Cardiac muscle cell (in vitro differentiated cells and primary cell): Measurements from ENCODE around the gene PEX12. TPM values are rescaled to one million over a fixed set of nuclear protein-coding genes. Genes with fewer than 3 reads are reported as not detected.
"Not testable (repeated sequence)": the region's sequence is repeated elsewhere in the genome, so short reads cannot be mapped to it uniquely, and the experiment has no call there.

ENCODE experiments used
- DNase-seq, 2 donors: peaks; one replicate each; pipeline versions ENCODE4 v3.0.0 to v3.0.0-alpha.2; 2010 to 2017; ENCODE audit warnings: low read depth in 1 of 2, low spot score in 1 of 2
- H3K27ac ChIP-seq: fragments of 200-600 bp; sonication (generic); 2 replicates; pipeline ENCODE4 v1.5.1; 2016
- H3K27me3 ChIP-seq: fragments of 200-600 bp; sonication (generic); 2 replicates; pipeline ENCODE4 v1.6.0; 2016; ENCODE audit warnings: control low read depth
- H3K36me3 ChIP-seq: fragments of 200-600 bp; sonication (generic); 2 replicates; pipeline ENCODE4 v1.5.1; 2016; ENCODE audit warnings: control low read depth
- H3K4me1 ChIP-seq: fragments of 200-600 bp; sonication (generic); 2 replicates; pipeline ENCODE4 v1.8.1; 2017; ENCODE audit warnings: low read depth, mild to moderate bottlenecking, mixed run types
- H3K4me3 ChIP-seq: fragments of 200-600 bp; sonication (generic); 2 replicates; pipeline ENCODE4 v1.5.1; 2016; ENCODE audit warnings: mild to moderate bottlenecking
- H3K9me3 ChIP-seq: fragments of 200-600 bp; sonication (generic); 2 replicates; pipeline ENCODE4 v1.5.1; 2017; ENCODE audit warnings: low read depth, mild to moderate bottlenecking, control low read depth
- CTCF ChIP-seq: IDR thresholded peaks from 2 replicates; pipeline ENCODE4 v1.5.1; 2012; ENCODE audit warnings: low read depth, mild to moderate bottlenecking, low read length
- polyA plus RNA-seq: library from polyadenylated mRNA; unstranded; fragments of >200 nt; fragmentation: Nextera tagmentation; extraction: Ambion mirVana; gene quantifications from 2 replicates; pipeline ENCODE4 v1.2.1, GENCODE V29; 2016
- total RNA-seq: library from RNA; depleted of rRNA; stranded (reverse); fragments of >200 nt; gene quantifications from 2 replicates; pipeline ENCODE4 v1.2.3, GENCODE V29; 2016

Gene PEX12
- total and polyA plus RNA-seq, 2 experiments from 2014 or later = 6.1 to 8.3 TPM

- Histone ChIP-seq H3K27ac (peak overlapping the region; percentile 89), H3K4me3 (peak overlapping the region; percentile 44), H3K9me3 (no peaks in the 10 kb centered on the region), H3K27me3 (peaks cover 4% of the 10 kb centered on the region), H3K36me3 (peaks cover 18% of the 10 kb centered on the region), H3K4me1 (peaks cover 10% of the 10 kb centered on the region)
- peak in 1 of 2 donors; percentile 16 for DNase-seq
- TF ChIP-seq CTCF = no peak
These were observed 558 bp downstream of the PEX12 start for GRCh38 chr17:35577830-35578196.

DNA sequence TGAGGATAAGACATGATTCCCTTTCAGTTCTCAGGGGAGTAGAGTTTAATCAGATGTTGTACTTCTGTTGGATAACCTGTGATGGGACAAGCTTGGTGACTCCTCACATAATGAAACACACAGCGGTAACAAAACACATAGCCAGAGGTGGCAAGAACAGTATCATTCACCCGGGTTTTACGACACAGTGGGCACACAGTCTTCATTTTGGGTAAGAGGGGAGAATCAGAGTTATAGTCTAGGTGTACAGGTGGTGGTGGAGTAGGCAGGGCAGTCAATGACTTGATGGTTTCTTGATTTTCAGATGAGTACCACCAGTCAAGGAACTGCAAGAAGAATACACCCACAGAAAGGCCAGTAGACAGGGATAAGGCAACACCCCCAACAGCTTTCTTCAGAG lies 2.6 kb downstream of the PEX12 start:
- no peak overlapping the region for H3K27ac ChIP-seq
- H3K36me3 ChIP-seq = peaks cover 18% of the 10 kb centered on the region
- DNase-seq = no peak
- H3K4me3 ChIP-seq = no peak overlapping the region
- no peak for TF ChIP-seq CTCF
- no peaks in the 10 kb centered on the region for H3K9me3 ChIP-seq
- H3K27me3 ChIP-seq = no peaks in the 10 kb centered on the region
- H3K4me1 ChIP-seq = peaks cover 10% of the 10 kb centered on the region

DNA sequence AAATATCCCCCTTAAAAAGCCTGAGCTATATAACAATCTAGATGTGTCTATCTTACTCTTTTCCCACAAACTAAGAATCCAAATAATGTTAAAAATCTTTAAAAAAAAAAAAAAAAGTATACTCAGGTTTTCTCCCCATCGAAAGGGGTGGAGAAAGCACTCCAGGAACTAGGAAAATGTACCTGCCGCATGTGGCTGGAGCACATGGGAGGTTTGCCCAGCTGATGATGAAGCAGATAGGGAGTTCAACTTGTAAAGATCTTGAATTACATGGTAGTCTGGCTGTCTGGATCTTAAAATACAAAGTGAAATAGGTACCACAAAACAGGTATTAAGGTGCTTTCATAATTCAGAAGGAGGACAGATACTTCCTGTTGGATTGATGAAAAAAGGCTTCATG lies 9.0 kb downstream of the PEX12 start:
- DNase-seq = no peak
- Histone ChIP-seq H3K27me3 (peaks cover 20% of the 10 kb centered on the region), H3K4me3 (no peak overlapping the region), H3K27ac (no peak overlapping the region), H3K9me3 (no peaks in the 10 kb centered on the region), H3K36me3 (peaks cover 8% of the 10 kb centered on the region), H3K4me1 (peaks cover 9% of the 10 kb centered on the region)
- no peak for TF ChIP-seq CTCF

DNA sequence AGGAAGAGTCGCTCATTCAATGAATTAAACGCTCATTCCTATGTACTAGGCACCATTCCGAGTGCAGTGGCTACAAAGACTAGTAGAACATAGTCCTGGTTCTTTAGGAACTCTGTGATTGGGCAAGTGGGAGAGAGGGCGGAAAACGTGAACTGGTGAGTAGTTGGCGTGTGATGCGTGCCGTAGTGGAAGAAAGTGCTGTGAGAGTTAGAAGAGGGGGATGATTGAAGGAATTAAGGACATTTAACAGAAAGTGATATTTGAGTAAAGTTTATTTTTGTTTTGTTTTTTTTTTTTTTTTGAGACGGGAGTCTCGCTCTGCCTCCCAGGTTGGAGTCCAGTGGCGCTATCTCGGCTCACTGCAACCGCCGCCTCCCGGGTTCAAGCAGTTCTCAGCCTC lies 9.8 kb downstream of the PEX12 start:
- H3K4me1 ChIP-seq = peaks cover 9% of the 10 kb centered on the region
- H3K36me3 ChIP-seq = no peaks in the 10 kb centered on the region
- peak overlapping the region; percentile 65 for H3K4me3 ChIP-seq
- H3K27ac ChIP-seq = peak overlapping the region; percentile 88
- DNase-seq = peak in 1 of 2 donors; percentile 56
- no peak for TF ChIP-seq CTCF
- H3K27me3 ChIP-seq = peaks cover 29% of the 10 kb centered on the region
- no peaks in the 10 kb centered on the region for H3K9me3 ChIP-seq

- Histone ChIP-seq H3K4me3 (peak overlapping the region; percentile 65), H3K36me3 (no peaks in the 10 kb centered on the region), H3K27me3 (peaks cover 32% of the 10 kb centered on the region), H3K9me3 (no peaks in the 10 kb centered on the region), H3K4me1 (peaks cover 9% of the 10 kb centered on the region), H3K27ac (no peak overlapping the region)
- no peak for DNase-seq
- no peak for TF ChIP-seq CTCF
These were observed 11.4 kb downstream of the PEX12 start for GRCh38 chr17:35566968-35567367.

DNA sequence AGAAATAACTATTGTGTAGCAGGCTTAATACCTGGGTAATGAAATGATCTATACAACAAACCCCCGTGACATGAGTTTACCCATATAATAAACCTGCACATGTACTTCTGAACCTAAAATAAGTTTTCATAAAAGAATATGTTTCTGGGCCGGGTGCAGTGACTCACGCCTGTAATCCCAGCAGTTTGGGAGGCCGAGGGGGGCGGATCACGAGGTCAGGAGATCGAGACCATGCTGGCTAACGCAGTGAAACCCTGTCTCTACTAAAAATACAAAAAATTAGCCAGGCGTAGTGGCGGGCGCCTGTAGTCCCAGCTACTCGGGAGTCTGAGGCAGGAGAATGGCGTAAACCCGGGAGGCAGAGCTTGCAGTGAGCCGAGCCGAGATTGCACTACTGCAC lies 15.2 kb downstream of the PEX12 start:
- DNase-seq, H3K9me3 ChIP-seq: not testable (repeated sequence)
- peaks cover 32% of the 10 kb centered on the region for H3K27me3 ChIP-seq

More for the DNA sequence above, 15.2 kb downstream of the PEX12 start:
- H3K27ac ChIP-seq, H3K4me1 ChIP-seq, H3K4me3 ChIP-seq, H3K36me3 ChIP-seq: not testable (repeated sequence)
